ENCODE data around the gene SYNPO2L.

- TF ChIP-seq, protein P1, sequence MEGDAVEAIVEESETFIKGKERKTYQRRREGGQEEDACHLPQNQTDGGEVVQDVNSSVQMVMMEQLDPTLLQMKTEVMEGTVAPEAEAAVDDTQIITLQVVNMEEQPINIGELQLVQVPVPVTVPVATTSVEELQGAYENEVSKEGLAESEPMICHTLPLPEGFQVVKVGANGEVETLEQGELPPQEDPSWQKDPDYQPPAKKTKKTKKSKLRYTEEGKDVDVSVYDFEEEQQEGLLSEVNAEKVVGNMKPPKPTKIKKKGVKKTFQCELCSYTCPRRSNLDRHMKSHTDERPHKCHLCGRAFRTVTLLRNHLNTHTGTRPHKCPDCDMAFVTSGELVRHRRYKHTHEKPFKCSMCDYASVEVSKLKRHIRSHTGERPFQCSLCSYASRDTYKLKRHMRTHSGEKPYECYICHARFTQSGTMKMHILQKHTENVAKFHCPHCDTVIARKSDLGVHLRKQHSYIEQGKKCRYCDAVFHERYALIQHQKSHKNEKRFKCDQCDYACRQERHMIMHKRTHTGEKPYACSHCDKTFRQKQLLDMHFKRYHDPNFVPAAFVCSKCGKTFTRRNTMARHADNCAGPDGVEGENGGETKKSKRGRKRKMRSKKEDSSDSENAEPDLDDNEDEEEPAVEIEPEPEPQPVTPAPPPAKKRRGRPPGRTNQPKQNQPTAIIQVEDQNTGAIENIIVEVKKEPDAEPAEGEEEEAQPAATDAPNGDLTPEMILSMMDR (IDR thresholded peaks at IDR 0.05) = no peak
- TF ChIP-seq POLR2A (IDR thresholded peaks at IDR 0.05) = no peak
- no peak for TF ChIP-seq POLR2AphosphoS5 (IDR thresholded peaks at IDR 0.05)
- TF ChIP-seq EP300 (IDR thresholded peaks at IDR 0.05) = no peak
These were observed 20.0 kb downstream of the SYNPO2L start for GRCh38 chr10:73635781-73636180.

Measured in gastroesophageal sphincter (tissue), 3 donors.